ENCODE results near the gene ALPI.

ALPI gene

DNA sequence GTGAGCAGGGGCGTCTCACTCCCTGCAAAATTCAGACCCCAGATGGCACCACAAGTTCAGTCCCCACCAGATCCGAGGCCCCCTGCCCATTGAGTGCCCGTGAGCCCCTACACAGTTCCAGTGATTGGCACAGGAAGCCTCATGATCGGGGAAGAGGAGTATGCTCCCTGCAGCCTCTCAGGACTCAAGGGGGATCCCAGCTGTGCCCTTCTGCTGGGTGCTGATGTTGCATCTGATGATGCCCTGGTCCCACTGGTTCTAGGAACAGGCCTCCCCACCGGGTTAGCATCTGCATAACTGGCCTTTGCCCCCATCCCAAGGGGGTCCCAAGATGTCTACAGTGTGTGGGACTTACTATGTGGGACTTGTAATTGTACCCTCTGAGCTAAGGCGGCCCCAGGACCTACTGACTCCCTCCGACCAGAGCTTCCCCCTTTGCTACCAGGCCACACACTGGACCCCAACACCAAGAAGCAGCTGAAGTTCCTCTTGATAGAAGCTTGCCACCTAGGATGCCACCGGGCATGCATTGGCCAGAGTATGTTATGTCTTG lies 40.7 kb upstream of the ALPI start:
- H3K27ac ChIP-seq: no peak overlapping the region
- TF ChIP-seq, protein P1, sequence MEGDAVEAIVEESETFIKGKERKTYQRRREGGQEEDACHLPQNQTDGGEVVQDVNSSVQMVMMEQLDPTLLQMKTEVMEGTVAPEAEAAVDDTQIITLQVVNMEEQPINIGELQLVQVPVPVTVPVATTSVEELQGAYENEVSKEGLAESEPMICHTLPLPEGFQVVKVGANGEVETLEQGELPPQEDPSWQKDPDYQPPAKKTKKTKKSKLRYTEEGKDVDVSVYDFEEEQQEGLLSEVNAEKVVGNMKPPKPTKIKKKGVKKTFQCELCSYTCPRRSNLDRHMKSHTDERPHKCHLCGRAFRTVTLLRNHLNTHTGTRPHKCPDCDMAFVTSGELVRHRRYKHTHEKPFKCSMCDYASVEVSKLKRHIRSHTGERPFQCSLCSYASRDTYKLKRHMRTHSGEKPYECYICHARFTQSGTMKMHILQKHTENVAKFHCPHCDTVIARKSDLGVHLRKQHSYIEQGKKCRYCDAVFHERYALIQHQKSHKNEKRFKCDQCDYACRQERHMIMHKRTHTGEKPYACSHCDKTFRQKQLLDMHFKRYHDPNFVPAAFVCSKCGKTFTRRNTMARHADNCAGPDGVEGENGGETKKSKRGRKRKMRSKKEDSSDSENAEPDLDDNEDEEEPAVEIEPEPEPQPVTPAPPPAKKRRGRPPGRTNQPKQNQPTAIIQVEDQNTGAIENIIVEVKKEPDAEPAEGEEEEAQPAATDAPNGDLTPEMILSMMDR (conservative IDR thresholded peaks at IDR 0.05): no peak

DNA sequence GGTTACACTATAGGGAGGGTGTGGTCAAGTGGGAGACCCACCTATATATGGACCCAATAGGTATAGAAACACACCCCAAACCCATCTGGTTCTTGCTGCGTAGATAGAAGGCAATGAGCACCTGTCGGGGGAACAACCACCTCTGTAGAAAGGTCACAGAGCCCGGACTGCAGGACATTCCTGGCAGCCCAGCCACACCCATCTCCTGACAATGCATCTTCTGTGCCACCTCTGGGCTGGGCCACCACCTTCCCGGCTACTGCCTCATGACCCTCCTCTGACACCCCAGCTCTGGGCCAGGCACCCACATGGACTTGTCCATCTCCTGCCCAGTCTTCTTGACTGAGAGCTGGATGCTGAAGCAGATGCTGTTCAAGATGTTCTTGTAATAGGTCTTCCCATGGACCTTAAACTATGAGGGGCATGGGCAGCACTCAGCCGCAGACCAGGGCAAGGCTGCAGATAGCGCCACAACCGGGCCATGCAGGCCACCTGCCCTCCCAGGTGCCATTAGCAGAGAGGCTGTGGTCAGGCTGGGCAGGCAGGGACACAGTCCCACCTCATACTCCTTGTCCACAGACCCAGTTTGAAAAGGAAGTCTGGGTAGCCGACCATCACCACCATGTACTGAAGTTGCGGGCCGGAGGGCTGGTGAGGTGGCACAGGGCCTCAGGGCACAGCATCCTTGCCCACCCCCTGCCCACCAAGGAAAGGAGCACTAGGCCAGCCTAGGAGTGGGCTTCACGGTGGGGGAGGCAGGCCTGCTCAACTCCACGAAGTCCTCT lies 40.0 kb upstream of the ALPI start:
- TF ChIP-seq, protein P1 (conservative IDR thresholded peaks at IDR 0.05): no peak
- no peak overlapping the region for H3K27ac ChIP-seq

DNA sequence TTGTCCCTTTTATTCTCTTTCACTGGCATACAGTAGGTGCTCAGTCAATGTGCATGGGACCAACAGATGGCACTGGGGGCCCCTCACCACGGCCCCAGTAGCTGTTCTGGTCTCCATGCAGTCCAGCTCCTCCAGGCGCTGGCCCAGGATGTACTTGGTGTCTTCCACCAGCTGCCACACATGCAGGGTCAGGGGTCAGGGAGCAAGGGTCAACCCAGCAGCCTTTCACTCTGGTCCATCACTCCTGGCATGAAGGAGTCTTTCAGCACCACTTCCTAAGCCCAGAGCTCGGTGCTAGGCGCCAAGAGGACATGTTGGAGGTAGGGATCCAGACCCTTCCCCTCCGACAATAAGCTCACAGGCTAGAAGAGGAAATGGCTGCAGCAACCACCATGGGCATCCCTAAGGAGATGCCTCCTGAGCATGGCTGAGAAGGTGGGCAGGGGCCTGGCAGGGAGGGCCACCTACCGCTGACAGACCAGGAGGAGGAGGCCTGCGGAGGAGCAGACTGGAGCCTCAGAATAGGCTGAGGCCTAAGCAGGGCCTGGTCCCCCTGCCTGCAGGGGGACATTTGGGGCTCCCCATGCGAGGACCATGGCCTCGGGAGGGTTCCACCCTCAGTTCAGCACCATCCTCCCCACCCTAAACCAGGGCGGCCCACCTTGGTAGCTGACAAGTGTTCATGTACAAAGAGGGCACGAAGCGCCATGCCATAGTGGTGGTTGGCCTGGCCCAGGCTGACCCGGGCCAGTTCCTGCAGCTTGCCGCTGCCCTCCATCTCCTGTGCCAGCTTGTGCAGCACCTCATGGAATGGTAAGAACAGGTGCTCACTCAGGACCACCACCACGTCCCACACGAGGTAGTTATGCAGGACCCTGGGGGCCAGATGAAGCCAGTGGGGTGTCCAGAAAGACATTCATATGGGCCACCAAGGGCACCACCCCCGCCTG lies 39.2 kb upstream of the ALPI start:
- no peak overlapping the region for H3K27ac ChIP-seq
- TF ChIP-seq, protein P1 (conservative IDR thresholded peaks at IDR 0.05): no peak

DNA sequence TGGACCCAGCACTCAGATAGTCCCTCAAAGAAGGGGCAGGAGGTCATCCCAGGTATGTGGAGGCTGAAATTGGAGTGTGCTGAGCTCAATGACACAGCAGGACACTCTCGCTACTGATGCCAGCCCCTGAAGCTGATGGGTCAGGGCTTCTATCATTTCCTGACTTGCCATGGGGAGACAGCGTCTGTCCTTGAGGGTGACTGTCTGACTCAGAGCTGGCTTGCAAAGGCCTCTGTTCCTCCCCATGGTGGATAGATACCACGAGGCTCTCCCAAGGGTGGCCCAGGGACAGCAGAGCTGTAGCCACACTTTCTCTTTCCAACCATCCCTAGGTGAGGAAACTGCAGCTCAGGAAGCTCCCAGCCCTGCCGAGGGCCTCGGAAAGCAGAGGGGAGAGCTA lies 38.5 kb upstream of the ALPI start:
- H3K27ac ChIP-seq: no peak overlapping the region
- TF ChIP-seq, protein P1 (conservative IDR thresholded peaks at IDR 0.05): no peak

DNA sequence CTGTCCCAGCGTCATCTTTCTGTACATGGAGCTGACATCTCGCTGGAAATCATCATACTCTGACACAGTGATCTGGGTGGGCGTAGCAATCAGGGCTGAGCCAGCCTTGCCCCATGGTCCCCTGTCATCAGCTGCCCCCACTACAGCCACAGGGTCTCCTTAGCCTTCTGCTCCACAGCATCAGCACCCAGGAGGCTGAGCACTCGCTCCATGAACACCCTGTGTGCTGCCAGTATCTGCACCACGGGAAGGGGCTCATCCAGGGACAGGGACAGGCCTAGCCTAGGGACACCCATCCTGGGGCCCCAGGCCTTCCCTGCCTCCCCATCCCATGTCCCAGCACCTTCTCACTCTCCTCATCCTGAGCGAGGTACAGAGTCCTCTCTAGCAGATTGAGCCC lies 37.9 kb upstream of the ALPI start:
- no peak overlapping the region for H3K27ac ChIP-seq
- TF ChIP-seq, protein P1 (conservative IDR thresholded peaks at IDR 0.05): no peak

DNA sequence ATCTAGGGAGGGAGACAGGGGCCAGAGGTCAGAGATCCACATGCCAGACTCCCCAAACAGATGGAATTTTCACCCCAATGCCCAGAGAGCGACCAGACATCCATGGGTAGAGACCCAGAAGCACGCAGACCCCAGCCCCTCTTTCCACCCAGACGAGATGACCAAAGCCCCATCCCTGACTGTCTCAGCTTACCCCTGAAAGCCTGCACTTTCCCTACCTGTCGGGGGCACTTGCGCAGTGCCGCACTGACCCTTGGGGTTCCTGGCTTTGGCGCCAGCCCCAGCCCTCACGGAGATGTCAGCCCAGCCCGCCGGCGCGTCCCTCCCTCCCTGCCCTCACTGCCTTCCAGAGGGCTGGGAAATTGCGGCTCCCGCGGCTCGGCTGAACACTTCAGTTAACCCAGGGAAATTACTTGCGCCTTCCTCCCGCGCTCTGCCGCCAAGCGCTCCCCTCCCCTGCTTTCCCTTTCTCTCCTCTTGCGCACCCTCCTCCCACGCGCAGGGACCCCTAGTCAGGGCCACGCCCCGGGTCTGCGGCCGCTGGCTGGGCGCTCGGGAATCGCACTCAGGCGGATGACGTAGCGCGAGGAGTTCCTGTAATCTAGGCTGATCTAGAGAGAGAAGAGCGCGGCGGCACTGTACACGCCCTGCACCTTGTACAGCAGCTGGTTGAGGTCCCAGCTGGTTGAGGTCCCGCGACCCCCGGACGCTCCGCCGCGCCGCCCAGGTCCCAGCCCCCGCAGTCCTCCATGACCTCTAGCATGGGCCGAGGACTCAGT lies 37.3 kb upstream of the ALPI start:
- TF ChIP-seq, protein P1 (conservative IDR thresholded peaks at IDR 0.05): no peak
- H3K27ac ChIP-seq: no peak overlapping the region

All from VCaP (cell line).